Measurements from ENCODE around the gene TBX2.
"Not testable (repeated sequence)": the region's sequence is repeated elsewhere in the genome, so short reads cannot be mapped to it uniquely, and the experiment has no call there.

TBX2 gene

DNA sequence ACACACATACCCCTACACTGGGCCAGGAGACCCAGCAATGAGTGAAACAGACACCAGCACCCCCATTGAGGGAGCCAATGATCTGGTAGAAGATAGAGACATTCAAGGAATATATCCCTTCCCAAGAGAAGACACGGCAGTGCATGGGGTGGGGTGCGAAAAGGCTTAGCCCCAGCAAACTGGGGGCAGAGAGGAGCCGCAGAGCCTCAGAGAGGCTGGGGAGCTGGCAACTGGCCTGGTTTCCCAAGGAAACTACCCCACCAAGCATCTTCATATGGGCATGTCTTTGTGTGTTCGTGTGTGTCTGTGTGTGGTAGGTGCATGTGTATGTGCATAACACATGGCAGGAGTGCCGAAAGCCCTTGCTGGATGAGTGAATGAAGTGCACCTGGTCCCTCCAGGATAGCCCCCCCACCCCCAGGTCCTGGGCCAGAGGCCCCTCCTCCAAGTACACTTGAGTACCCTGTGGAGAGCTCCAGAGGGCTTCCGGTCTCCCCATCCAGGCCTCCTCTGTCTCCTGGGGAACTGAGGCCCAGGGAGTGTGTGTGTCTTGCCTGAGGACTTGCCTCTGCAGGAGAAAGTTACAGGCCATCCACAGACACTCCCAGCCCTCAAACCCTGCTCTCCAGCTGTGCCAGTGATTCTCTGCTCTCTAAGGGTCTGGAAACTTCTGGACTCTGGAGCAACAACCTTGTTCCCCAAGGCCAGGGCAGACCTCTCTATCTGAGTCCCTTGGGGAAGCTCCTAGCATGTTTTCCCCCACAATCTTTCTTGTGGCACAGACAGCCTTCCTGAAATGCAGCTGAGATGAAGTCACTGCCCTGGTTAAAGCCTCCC, 15.9 kb downstream of the TBX2 start:
- DNase-seq: peak; percentile 15

DNA sequence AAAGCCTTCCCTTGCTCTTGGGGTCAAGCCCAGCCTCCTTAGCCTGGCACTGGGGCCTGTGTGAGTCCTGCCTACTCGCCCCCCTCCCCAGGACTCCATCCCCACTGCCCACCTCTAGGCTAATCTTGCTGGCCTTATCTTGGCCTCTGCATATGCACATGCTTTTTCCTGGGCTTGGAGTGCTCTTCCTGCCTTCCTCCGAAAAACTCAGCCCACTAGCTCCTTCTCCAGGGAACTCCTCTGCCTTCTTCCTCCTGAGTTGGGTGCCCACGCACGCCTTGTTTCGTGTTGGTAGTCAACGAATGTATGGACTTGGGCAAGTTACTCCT, 16.5 kb downstream of the TBX2 start:
- DNase-seq: peak; percentile 29

DNA sequence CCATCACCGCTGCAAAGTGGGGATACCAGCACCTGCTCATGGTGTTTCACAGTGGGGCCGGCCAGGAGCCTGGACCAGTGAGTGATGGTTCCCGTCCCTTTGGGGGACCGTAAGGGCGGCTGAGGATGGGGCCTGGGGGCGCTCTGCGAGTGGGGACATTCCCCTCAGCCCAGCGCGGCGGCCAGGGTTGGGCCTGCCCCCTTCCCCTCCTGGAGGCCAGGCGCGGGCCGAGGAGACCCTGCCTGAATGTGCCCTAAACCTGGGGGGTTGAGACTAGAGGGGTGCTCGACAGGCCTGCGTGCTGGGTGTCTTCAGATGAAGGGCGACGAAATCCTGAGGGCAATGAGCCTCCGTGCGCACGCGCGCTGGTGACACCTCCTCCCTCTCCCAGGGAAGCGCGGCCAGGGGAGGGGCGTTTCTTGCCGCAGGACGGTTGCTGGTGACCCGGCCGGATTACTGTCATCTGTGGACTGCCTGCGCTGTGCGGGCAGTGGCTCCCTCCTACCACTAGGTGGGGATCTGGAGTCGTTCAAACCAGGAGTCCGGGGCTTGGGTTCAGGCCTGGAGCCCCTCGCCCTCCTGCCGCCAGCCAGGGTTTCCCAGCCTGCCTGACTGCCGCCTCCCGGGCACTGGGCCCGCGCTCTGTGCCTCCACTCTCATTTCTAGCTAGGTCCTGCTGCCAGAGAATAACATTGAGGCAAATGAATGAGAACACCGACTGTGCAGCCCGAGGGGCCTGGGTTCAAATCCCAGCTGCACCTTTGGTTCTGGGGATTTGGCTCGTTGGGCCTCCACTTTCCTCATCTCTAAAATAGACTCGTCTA, 17.1 kb downstream of the TBX2 start:
- peak; percentile 98 for DNase-seq

DNA sequence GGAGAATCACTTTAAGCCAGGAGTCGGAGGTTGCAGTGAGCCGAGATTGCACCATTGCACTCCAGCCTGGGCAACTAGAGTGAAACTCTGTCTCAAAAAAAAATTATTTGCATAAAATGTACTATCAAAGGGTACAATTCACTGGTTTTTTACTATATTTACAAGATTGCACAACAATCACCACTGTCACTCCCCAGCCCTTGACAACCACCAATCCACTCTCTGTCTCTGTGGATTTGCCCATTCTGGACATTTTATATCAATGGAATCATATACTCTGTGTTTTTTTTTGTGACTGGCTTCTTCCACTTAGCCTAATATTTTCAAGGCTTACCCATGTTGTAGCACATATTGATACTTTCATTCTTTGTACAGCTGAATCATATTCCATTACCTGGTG, 18.8 kb downstream of the TBX2 start:
- DNase-seq: no peak

DNA sequence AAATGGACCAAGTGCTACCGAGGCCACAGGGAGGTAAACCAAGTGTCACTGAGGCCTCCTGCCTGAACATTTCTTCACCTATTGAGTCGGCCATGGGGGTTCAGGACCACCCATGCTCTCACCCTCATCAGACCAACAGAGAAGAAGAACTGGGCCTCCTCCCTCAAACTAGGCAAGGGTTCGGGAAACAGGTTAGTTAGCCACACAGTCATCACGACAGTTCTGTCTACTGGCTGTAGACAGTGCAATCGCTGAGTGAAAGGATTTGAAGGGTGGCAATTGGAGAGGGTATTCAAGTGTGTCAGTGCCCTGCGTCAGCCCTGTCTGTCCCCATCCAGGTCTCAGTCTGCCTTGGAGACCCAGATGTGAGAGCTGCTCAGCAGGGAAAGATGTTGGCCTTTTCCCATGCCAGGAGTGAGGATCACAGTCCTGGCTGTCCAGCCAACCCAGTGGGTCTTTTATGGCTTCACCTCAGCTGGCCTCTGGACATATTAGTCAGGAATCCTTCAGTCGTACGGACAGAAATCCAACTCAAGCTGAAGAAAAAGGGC, 19.9 kb downstream of the TBX2 start:
- DNase-seq: no peak

DNA sequence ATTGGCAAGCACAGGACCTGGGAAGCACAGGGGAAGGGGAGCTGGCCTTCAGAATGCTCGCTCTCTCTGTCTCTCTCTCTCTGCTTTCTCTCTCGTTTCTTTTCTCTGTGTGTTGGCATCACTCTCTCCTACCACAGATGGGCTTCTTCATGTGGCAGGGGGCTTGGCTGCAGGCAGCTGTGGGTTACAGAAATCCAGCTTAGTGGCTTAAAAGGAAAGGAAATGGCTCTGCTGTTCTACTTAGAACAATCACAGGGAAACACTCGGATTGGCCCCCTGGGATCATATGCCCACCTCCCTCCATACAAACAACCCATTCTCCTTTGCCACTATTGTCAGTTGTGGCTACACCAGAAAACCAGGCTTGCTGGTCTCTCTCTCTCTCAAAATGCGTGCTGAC, 20.4 kb downstream of the TBX2 start:
- DNase-seq: no peak

DNA sequence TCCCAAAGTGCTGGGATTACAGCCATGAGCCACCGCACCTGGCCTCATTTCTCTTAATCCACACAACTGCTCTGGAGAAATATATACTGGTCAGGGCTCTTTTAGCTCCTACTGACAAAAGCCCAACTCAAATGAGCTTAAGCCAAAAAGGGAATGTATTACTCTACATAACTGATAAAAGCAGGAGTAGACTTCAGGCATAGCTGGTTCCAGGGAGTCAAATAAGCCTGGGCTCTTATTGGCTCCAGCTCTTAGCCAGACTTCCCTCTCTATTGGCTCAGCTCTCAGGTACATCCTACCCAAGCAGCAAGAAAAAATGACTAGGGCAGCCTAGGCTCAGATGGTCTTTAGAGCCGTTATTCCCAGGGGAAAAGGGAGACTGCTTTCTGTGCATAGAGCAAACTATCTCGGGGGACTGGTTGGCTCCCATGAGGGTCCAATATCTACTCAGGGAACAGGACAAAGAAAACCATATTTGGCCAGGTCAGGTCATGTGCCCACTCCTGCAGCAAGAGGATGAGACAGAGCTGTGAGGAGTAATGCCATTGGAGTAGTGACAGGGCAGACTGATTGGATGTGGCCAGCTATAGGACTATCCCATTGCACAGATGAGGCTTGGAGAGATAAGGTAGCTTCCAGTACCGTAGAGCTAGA, 21.2 kb downstream of the TBX2 start:
- DNase-seq: no peak

DNA sequence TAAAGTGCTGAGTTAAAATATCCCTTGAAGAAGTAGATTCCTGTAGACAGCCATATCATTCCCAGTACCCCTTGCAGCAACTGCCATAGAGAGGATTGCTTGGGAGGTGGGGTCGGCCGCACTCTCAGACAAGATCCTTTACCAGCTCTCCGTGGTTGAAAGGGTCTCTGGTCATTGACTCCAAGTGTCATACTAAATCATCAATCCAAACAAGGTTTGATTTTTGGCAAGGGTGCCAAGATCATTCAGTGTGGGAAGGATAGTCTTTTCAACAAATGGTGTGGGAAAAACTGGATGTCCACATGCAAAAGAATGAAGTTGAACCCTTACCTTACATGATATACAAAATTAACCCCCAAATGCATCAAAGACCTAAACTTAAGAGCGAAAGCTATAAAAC, 21.8 kb downstream of the TBX2 start:
- no peak for DNase-seq

DNA sequence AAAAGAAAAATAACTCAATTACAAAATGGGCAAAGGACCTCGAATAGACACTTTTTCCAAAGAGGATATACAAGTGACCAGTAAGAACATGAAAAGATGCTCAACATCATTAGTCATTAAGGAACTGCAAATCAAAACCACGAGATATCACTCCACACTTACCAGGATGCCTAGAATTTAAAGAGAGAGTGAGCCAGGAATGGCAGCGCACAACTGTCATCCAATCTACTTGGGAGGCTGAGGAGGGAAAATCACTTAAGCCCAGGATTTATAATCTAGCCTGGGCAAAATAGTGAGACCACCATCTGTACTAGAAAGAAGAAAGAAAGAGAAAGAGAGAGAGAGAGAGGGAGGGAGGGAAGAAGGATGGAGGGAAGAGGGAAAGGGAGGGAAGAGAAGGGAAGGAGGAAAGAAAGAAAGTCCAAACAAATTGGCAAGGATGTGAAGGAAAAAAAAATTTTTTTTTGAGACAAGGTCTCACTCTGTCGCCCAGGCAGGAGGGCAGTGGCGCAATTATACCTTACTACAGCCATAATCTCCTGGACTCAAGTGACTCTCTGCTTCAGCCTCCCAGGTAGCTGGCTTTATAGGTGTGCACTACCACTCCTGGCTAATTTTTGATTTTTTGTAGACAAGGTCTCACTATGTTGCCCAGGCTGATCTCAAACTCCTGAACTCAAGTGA, 22.6 kb downstream of the TBX2 start:
- no peak for DNase-seq

DNA sequence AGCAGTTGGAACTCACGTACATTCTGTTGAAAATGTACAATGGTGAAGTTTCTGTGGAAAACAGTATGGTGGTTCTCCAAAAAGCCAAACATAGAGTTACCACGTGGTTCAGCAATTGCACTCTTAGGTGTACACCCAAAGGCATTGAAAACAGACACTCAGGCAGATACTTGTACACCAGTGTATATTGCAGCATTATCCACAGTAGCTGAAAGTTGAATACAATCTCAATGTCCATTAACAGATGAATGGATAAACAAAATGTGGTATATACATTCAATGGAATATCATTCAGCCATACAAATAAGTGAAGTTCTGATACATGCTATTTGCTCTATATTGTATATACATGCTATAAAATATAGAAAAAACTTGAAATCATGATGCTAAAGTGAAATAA, 23.2 kb downstream of the TBX2 start:
- no peak for DNase-seq

DNA sequence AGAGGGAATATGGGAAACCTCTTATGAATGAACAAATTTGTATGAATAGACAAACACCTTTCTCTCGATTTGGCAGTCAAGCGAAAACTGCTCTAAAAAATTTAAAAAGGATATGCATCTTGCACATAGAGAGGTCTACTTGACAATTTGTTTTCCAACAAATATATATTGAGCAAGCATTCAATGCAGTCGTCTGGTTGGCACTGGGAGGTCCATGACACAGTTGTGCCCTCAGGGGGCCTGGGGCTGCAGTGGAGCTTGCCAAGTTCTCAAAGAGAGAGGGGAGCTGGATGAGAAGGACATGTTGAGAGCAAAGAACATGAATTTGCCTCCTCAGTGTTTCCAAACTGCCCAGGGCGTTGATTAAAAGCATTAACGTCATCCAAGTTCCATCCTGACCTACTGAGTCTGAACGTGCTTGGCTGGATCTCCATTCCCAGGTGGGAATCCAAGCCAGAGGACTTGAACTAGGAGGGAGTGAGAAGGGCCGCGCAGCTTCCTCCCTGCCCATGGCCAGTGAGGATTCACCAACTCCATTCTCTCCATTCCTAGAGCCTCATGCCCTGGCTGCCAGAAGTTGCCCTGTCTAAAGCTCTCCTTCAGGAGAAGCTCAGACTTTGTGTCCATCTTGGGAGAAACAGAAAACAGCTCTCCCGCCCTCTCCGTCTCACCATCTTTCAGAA, 24.5 kb downstream of the TBX2 start:
- no peak for DNase-seq

DNA sequence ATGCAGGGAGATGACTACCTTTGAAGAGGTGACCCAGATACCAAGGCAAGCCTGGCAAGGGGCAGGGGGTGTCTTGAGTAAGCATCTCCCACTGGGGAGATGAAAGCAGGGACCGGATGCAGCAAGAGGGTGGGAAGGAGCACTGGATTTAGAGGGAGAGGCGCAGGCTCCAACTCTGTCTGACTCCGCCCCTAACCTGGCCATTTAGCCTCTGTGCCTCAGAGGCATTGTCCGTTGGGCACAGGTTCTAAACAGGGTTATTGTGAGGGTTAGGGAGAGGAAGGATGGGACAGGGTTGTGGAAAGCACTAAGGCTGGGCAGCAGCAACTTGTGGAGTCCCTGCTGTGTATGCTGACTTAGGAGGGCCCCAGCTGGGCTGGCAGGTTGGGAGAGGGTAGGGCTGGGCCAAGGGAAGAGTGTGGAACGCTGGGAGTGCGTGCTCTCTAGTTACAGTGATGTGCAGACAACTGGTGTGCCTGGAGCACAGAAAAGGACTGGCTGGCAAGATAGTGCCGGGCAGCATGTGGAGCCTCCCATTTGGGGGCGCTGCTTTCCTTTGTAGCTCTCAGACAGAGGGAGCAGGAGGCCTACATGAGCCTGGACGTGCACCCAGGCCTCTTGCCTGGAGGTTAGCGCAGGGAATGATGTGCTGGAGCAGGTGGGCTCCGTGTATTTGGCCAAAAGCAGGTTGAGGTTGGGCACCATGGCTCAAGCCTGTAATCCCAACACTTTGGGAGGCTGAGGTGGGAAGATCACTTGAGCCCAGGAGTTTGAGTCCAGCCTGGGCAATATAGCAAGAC, 26.2 kb downstream of the TBX2 start:
- DNase-seq: peak; percentile 32

DNA sequence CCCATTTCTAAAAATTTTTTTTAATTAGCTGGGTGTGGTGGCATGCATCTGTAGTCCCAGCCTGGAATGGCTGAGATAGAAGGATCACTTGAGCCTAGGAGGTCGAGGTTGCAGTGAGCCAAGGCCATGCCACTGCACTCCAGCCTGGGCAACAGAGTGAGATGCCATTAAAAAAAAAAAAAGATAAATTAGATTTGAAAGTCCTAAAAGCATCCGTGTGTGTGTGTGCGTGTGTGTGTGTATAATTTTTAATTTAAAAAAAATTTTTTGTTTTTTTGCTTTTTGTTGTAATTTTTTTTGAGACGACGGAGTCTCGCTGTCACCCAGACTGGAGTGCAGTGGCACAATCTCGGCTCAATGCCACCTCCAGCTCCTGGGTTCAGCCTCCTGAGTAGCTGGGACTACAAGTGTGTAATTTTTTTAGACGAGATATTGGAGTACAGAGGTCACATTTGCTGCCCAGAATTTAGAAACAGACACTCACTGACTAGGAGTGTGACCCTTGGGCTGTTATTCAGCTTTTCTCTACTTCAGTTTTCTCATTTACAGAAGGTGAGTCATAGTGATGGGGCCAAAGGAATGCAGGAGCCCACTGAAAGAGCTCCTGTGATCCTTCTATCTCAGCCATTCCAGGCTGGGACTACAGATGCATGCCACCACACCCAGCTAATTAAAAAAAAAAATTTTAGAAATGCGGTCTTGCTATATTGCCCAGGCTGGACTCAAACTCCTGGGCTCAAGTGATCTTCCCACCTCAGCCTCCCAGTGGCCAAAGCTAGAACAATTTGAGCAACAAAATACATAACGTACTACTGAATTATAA, 27.1 kb downstream of the TBX2 start:
- no peak for DNase-seq

DNA sequence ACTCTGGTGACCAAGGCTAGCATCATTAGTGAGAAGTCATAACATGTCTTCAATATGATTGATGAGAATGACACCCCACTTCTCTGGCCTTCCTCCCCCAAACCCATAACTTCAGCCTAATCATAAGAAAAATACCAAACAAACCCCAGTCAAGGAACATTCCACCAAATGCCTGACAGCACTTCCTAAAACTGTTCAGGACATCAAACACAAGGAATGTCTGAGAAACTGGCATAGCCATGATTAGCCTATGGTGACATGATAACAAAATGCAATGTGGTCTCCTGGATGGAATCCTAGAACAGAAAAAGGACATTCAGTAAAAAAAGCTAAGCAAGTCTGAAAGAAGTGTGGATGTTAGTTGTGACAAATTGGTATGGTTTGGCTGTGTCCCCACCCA, 27.9 kb downstream of the TBX2 start:
- no peak for DNase-seq

DNA sequence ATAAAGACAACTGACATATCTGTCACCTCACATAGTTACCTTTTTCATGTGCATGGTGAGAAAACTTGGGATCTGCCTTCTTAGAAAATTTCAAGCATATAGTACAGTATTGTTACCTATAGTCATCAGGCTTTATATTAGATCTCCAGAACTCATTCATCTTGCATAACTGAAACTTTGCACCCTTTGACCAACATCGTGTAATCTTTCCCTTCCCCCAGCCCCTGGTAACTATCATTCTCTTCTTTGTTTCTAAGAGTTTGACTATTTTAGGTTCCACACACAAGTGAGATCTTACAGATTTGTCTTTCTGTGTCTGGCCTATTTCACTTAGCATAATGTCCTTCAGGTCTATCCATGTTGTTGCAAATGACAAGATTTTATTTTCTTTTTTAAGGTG, 29.6 kb downstream of the TBX2 start:
- DNase-seq: no peak

DNA sequence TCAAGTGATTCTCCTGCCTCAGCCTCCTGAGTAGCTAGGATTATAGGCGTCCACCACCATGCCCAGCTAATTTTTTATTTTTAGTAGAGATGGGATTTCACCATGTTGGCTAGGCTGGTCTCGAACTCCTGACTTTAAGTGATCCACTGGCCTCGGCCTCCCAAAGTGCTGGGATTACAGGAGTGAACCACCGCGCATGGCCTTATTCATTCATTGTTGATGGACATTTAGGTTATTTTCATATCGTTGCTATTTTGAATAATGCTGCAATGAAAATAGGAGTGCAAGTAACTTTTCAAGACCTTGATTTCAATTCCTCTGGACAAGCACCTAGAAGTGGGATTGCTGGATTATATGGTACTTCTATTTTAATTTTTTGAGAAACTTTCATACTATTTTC, 30.2 kb downstream of the TBX2 start:
- not testable (repeated sequence) for DNase-seq

DNA sequence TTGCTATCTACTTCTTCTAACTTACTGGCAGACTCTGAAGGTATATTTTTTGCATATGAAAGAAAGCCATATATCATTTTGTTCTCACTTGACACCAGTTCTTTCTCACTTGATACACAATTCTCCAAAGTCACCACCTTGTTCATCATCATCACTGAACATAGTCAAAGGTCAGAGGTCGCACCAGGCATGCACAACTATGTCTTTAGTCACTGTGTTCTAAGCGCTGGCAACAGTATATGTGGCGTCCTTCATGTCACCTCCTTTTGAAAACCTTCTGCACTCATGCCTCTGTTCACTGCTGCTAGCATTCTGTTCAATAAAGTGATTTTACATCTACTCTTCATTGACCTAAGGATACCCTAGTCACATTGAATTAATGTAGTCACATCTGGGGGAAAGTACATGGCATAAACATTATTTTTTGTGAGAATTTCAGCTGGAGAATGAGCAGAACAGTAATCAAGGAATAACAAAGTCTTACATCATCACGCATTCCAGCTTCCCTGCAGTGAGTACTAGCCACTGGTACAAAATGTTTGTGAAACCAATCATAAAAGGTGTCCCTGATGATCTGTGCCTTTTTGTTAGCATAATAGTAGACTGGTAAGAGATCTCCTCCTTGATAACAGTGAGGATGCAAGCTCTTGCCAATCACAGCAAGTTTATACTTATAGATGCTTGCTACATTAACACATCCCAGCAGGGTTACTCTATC, 32.1 kb downstream of the TBX2 start:
- no peak for DNase-seq

DNA sequence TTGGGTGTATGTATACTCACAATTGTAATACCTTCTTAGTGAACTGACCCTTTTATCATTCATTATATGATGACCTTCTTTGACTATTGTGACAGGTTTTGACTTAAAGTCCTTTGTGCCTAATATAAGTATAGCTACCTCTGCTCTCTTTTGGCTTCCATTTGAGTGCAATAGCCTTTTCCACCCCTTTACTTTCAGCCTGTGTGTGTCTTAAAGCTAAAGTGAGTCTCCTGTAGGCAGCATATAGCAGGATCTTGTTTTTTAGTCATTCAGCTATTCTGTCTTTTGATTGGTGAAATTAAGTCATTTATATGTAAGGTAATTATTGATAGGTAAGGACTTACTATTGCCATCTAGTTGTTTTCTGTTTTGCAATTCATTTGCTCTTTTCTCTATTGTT, 36.6 kb downstream of the TBX2 start:
- DNase-seq: no peak

DNA sequence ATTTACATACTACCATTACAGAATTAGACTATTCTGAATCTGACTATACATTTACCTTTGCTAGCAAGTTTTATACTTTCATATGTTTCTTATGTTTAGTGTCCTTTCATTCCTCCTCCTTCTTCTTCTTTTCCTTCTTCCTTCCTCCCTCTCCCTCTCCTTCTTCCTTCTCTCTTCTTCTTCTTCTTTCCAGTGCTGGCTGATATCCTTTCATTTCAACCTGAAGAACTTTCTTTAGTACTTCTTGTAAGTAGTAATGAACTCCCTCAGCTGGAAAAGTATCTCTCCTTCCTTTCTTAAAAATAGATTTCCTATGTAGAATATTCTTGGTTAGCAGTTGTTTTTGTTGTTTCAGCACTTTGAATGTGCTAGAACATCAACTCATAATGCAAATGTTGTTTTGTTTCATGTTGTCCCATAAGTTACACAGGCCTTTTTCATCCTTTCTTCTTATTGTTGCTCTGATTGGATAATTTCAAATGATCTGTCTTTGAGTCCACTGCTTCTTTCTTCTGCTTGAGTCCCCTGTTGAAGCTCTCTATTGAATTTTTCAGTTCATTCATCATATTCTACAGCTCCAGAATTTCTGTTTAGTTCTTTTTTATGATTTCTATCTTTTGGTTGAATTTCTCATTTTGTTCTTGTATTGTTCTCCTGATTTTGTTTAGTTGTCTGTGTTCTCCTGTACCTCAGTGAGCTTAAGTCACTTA, 37.5 kb downstream of the TBX2 start:
- DNase-seq: no peak

Measured in eye (tissue), 1 donor.